HCT116 (cell line): ENCODE data around the gene RENBP. TPM values are rescaled to one million over a fixed set of nuclear protein-coding genes. Genes with fewer than 3 reads are reported as not detected.

ENCODE experiments used
- ATAC-seq: fragments of 200-7000 bp; cut with Tn5 transposase; 2 replicates; pipeline ENCODE4 v1.9.1; 2020; ENCODE audit warnings: mild to moderate bottlenecking, moderate library complexity
- BruUV-seq: library from RNA; stranded (reverse); fragments of 400-500 nt; replicated peaks from 2 replicates; lab custom pipeline; 2021; lab: Mats Ljungman, UMichigan
- CTCF ChIA-PET: fragments of 300-600 bp; sonication (Branson Sonifier 250); formaldehyde crosslinking; loops from one replicate; lab custom pipeline; 2021; ENCODE audit warnings: antibody characterized with exemption; lab: Charles Lee
- POLR2A ChIA-PET: fragments of 300-600, 350-600 bp; sonication (Branson Sonifier 250); formaldehyde crosslinking; loops from one replicate; lab custom pipeline; 2021; ENCODE audit warnings: antibody characterized with exemption; lab: Charles Lee
- RAD21 ChIA-PET, 2 experiments: fragments of 300-600 bp; sonication (Branson Sonifier 250); formaldehyde crosslinking; loops; one replicate each; lab custom pipeline; 2023; ENCODE audit warnings: low total read pairs in 2 of 2; ENCODE audit not compliant: uncharacterized antibody in 2 of 2, unreplicated experiment in 2 of 2, low non-redundant PET in 1 of 2; lab: Charles Lee
- DNase-seq: peaks from one replicate; pipeline ENCODE4 v3.0.0-alpha.2; 2010; ENCODE audit warnings: low read depth, low spot score
- H2AFZ ChIP-seq: fragments of 200-600 bp; shearing (Covaris generic), sonication (generic); 2 replicates; pipeline ENCODE4 v1.6.1; 2017; ENCODE audit warnings: low read depth, mixed run types, mixed read lengths, antibody characterized with exemption, low read length; ENCODE audit not compliant: poor library complexity, severe bottlenecking
- H3K27ac ChIP-seq: 2 replicates; pipeline ENCODE4 v1.5.1; 2012; ENCODE audit warnings: low read depth, low read length
- H3K27me3 ChIP-seq: fragments of 200-600 bp; sonication (generic); 2 replicates; pipeline ENCODE4 v1.6.1; 2016; ENCODE audit warnings: mixed run types, low read length, mixed read lengths; ENCODE audit not compliant: insufficient read depth
- H3K36me3 ChIP-seq, 2 experiments: fragments of 200-500 bp in 1 of 2; fragments of 200-600 bp in 1 of 2; sonication (Bioruptor generic) in 1 of 2; sonication (generic) in 1 of 2; 2 replicates each; pipeline versions ENCODE4 v1.5.1 to v1.6.1; 2014 to 2016; ENCODE audit warnings: low read length in 2 of 2, inconsistent platforms in 1 of 2, mixed read lengths in 1 of 2, mixed run types in 1 of 2; ENCODE audit not compliant: insufficient read depth in 2 of 2, control insufficient read depth in 1 of 2
- H3K4me1 ChIP-seq, 2 experiments: fragments of 200-600 bp in 1 of 2; sonication (generic) in 1 of 2; 2 replicates each; pipeline versions ENCODE4 v1.5.1 to v1.6.1; 2012 to 2017; ENCODE audit warnings: low read length in 2 of 2, inconsistent platforms in 1 of 2, mild to moderate bottlenecking in 1 of 2, mixed read lengths in 1 of 2, mixed run types in 1 of 2, moderate library complexity in 1 of 2; ENCODE audit not compliant: insufficient read depth in 2 of 2, control insufficient read depth in 1 of 2
- H3K4me2 ChIP-seq: fragments of 200-600 bp; sonication (generic); 2 replicates; pipeline ENCODE4 v1.6.1; 2017; ENCODE audit warnings: mixed run types, low read length, mixed read lengths
- H3K4me3 ChIP-seq, 2 experiments: fragments of 200-600 bp in 1 of 2; sonication (generic) in 1 of 2; replicated peaks in 1 of 2; 2 replicates each; pipeline ENCODE4 v1.5.1; 2011 to 2016; ENCODE audit warnings: low read length in 2 of 2, control low read depth in 1 of 2, low read depth in 1 of 2, mild to moderate bottlenecking in 1 of 2, mixed read lengths in 1 of 2, mixed run types in 1 of 2
- H3K79me2 ChIP-seq: fragments of 200-600 bp; sonication (generic); 2 replicates; pipeline ENCODE4 v1.6.1; 2017; ENCODE audit warnings: mild to moderate bottlenecking, mixed run types, low read length, moderate library complexity, mixed read lengths; ENCODE audit not compliant: insufficient read depth
- H3K9ac ChIP-seq: fragments of 200-600 bp; sonication (generic); 2 replicates; pipeline ENCODE4 v1.6.1; 2016; ENCODE audit warnings: low read length, mixed read lengths
- H3K9me2 ChIP-seq: fragments of 200-600 bp; sonication (generic), shearing (Covaris generic); 2 replicates; pipeline ENCODE4 v1.6.1; 2017; ENCODE audit warnings: mixed run types, mild to moderate bottlenecking, moderate library complexity; ENCODE audit not compliant: insufficient read depth
- H3K9me3 ChIP-seq, 2 experiments: fragments of 200-500 bp in 1 of 2; fragments of 200-600 bp in 1 of 2; sonication (Bioruptor generic) in 1 of 2; sonication (generic) in 1 of 2; 2 replicates each; pipeline ENCODE4 v1.6.1; 2014 to 2017; ENCODE audit warnings: low read length in 2 of 2, mixed read lengths in 2 of 2, inconsistent platforms in 1 of 2, low read depth in 1 of 2, mild to moderate bottlenecking in 1 of 2, mixed run types in 1 of 2, moderate library complexity in 1 of 2; ENCODE audit not compliant: control insufficient read depth in 1 of 2, insufficient read depth in 1 of 2
- H4K20me1 ChIP-seq: fragments of 200-600 bp; sonication (generic), shearing (Covaris generic); 2 replicates; pipeline ENCODE4 v1.6.1; 2017; ENCODE audit warnings: mixed run types, mild to moderate bottlenecking, moderate library complexity; ENCODE audit not compliant: insufficient read depth
- CBX3 ChIP-seq: IDR thresholded peaks from 2 replicates; pipeline ENCODE4 v1.6.1; 2012; ENCODE audit warnings: low read depth
- CEBPB ChIP-seq: IDR thresholded peaks from 2 replicates; pipeline ENCODE4 v1.6.1; 2012; ENCODE audit warnings: low read depth
- CTCF ChIP-seq, 3 experiments: fragments of 200-600 bp in 1 of 3; sonication (generic) in 1 of 3; IDR thresholded peaks in 2 of 3; conservative IDR thresholded peaks in 1 of 3; 2 replicates each; pipeline ENCODE4 v1.5.1; 2012 to 2017; ENCODE audit warnings: low read depth in 2 of 3, low read length in 2 of 3, antibody characterized with exemption in 1 of 3, borderline replicate concordance in 1 of 3, control low read depth in 1 of 3, mild to moderate bottlenecking in 1 of 3, mixed read lengths in 1 of 3, mixed run types in 1 of 3, moderate library complexity in 1 of 3; ENCODE audit not compliant: insufficient read depth in 1 of 3
- EGR1 ChIP-seq: IDR thresholded peaks from 2 replicates; pipeline ENCODE4 v1.6.1; 2012; ENCODE audit warnings: low read depth
- ELF1 ChIP-seq: IDR thresholded peaks from 2 replicates; pipeline ENCODE4 v1.6.1; 2012; ENCODE audit warnings: low read depth, borderline replicate concordance
- EZH2 ChIP-seq: fragments of 200-600 bp; sonication (generic); IDR thresholded peaks from 2 replicates; pipeline ENCODE4 v1.6.1; 2017; ENCODE audit warnings: antibody characterized with exemption, mixed run types
- EZH2phosphoT487 ChIP-seq: fragments of 200-600 bp; IDR thresholded peaks from 2 replicates; pipeline ENCODE4 v1.6.1; 2018; ENCODE audit warnings: antibody characterized with exemption, borderline replicate concordance
- FOSL1 ChIP-seq: IDR thresholded peaks from 2 replicates; pipeline ENCODE4 v1.6.1; 2012; ENCODE audit warnings: low read depth
- POLR2A ChIP-seq: IDR thresholded peaks from 2 replicates; pipeline ENCODE4 v1.7.0; 2011; ENCODE audit warnings: borderline replicate concordance; ENCODE audit not compliant: insufficient read depth, insufficient read length; ENCODE audit errors: extremely low read depth
- POLR2AphosphoS5 ChIP-seq: IDR thresholded peaks from 2 replicates; pipeline ENCODE4 v1.6.1; 2011; ENCODE audit warnings: mild to moderate bottlenecking, low read depth, low read length, moderate library complexity
- RAD21 ChIP-seq: IDR thresholded peaks from 2 replicates; pipeline ENCODE4 v1.6.1; 2012; ENCODE audit warnings: low read depth, mild to moderate bottlenecking
- REST ChIP-seq: IDR thresholded peaks from 2 replicates; pipeline ENCODE4 v1.6.1; 2012; ENCODE audit warnings: low read depth
- SIN3A ChIP-seq: IDR thresholded peaks from 2 replicates; pipeline ENCODE4 v1.6.1; 2012; ENCODE audit warnings: low read depth
- SP1 ChIP-seq: IDR thresholded peaks from 2 replicates; pipeline ENCODE4 v1.6.1; 2012; ENCODE audit warnings: low read depth
- SRF ChIP-seq: IDR thresholded peaks from 2 replicates; pipeline ENCODE4 v1.6.1; 2012; ENCODE audit warnings: low read depth
- TCF7L2 ChIP-seq: IDR thresholded peaks from 2 replicates; pipeline ENCODE4 v1.7.0; 2011; ENCODE audit warnings: borderline replicate concordance, inconsistent platforms; ENCODE audit not compliant: insufficient read depth, insufficient read length; ENCODE audit errors: extremely low read depth
- YY1 ChIP-seq: IDR thresholded peaks from 2 replicates; pipeline ENCODE4 v1.6.1; 2011; ENCODE audit warnings: low read length, low read depth, moderate library complexity, mild to moderate bottlenecking; ENCODE audit not compliant: insufficient replicate concordance; ENCODE audit errors: extremely low read depth
- ZFX ChIP-seq: fragments of 450-650 bp; IDR thresholded peaks from 2 replicates; pipeline ENCODE4 v1.6.1; 2017
- intact Hi-C: fragments of 100-400 bp; cut with micrococcal nuclease; formaldehyde crosslinking; loops from 2 replicates; pipeline ENCODE4 v1.10.0; 2022
- total RNA-seq: library from RNA; stranded (reverse); gene quantifications from one replicate; pipeline ENCODE4 v1.2.1, GENCODE V29; 2021; ENCODE audit not compliant: unreplicated experiment

Gene RENBP
- total RNA-seq, 1 experiment from 2014 or later = 1.3 TPM

GRCh38 chrX:153993978-153994377 is 49.5 kb upstream of the RENBP start:
- CTCF ChIA-PET = no interaction called here
- no peak for DNase-seq
- no peak overlapping the region for H3K4me2 ChIP-seq
- H4K20me1 ChIP-seq = no peaks in the 10 kb centered on the region
- H3K27ac ChIP-seq = no peak overlapping the region
- H3K9ac ChIP-seq = no peak overlapping the region
- H3K27me3 ChIP-seq = no peaks in the 10 kb centered on the region
- no peaks in the 10 kb centered on the region for H3K79me2 ChIP-seq
- intact Hi-C loops = no loop called here
- H2AFZ ChIP-seq = no peak overlapping the region
- RAD21 ChIA-PET = no interaction called here
- POLR2A ChIA-PET = no interaction called here
- no peaks in the 10 kb centered on the region for H3K4me1 ChIP-seq
- no peaks in the 10 kb centered on the region for H3K36me3 ChIP-seq
- ATAC-seq = no peak
- TF ChIP-seq POLR2A = no peak
- TF ChIP-seq CTCF (IDR thresholded peaks at IDR 0.05 in 2 of 3, conservative IDR thresholded peaks at IDR 0.05 in 1 of 3; ENCODE audit: borderline replicate concordance in 1 of 3, insufficient read depth in 1 of 3, low read depth in 2 of 3, low read length in 2 of 3) = no peak
- no peak overlapping the region for H3K4me3 ChIP-seq
- no peaks in the 10 kb centered on the region for H3K9me2 ChIP-seq
- no peaks in the 10 kb centered on the region for H3K9me3 ChIP-seq
- no TSS peak for BruUV-seq

GRCh38 chrX:153993079-153993478 is 48.6 kb upstream of the RENBP start:
- Histone ChIP-seq H3K79me2 (no peaks in the 10 kb centered on the region), H3K9ac (no peak overlapping the region), H3K4me3 (no peak overlapping the region), H3K36me3 (no peaks in the 10 kb centered on the region), H3K27me3 (no peaks in the 10 kb centered on the region), H3K4me1 (no peaks in the 10 kb centered on the region), H3K9me2 (no peaks in the 10 kb centered on the region), H2AFZ (no peak overlapping the region), H3K9me3 (no peaks in the 10 kb centered on the region), H3K27ac (no peak overlapping the region), H4K20me1 (no peaks in the 10 kb centered on the region), H3K4me2 (no peak overlapping the region)
- CTCF ChIA-PET = no interaction called here
- ATAC-seq (no peak), DNase-seq (no peak)
- no TSS peak for BruUV-seq
- RAD21 ChIA-PET = no interaction called here
- intact Hi-C loops = no loop called here
- POLR2A ChIA-PET = no interaction called here
- TF ChIP-seq CBX3 (no peak), POLR2A (no peak), RAD21 (no peak), FOSL1 (no peak), YY1 (no peak), EZH2 (no peak), ZFX (no peak), REST (no peak), SIN3A (no peak), POLR2AphosphoS5 (no peak), TCF7L2 (no peak), SRF (no peak), ELF1 (no peak), EGR1 (no peak), EZH2phosphoT487 (no peak), SP1 (no peak), CEBPB (no peak)
